Aorta (tissue), 5 donors: Measurements from ENCODE around the gene TTN. TPM values are rescaled to one million over a fixed set of nuclear protein-coding genes. Genes with fewer than 3 reads are reported as not detected.

ENCODE experiments used
- ATAC-seq: fragments of 200-7000 bp; cut with Tn5 transposase; one replicate; pipeline ENCODE4 v1.9.1; 2022; ENCODE audit warnings: moderate library complexity; ENCODE audit not compliant: low FRiP score
- DNase-seq, 2 donors: peaks; one replicate each; pipeline ENCODE4 v3.0.0-alpha.2; 2020
- H3K27ac ChIP-seq, 2 donors: one replicate each; pipeline ENCODE4 v1.5.1; 2013; ENCODE audit warnings: low read length in 2 of 2, mild to moderate bottlenecking in 2 of 2, moderate library complexity in 2 of 2, control low read depth in 1 of 2, inconsistent platforms in 1 of 2, low read depth in 1 of 2
- H3K27me3 ChIP-seq, 2 donors: one replicate each; pipeline ENCODE4 v1.6.1; 2013; ENCODE audit warnings: control low read depth in 1 of 2, low read length in 1 of 2, mild to moderate bottlenecking in 1 of 2, moderate library complexity in 1 of 2; ENCODE audit not compliant: insufficient read depth in 2 of 2, control insufficient read depth in 1 of 2
- H3K36me3 ChIP-seq, 2 donors: one replicate each; pipeline ENCODE4 v1.6.1; 2013; ENCODE audit warnings: control low read depth in 1 of 2, low read length in 1 of 2, mild to moderate bottlenecking in 1 of 2; ENCODE audit not compliant: insufficient read depth in 2 of 2, control insufficient read depth in 1 of 2
- H3K4me1 ChIP-seq, 2 donors: one replicate each; pipeline ENCODE4 v1.6.1; 2013; ENCODE audit warnings: low read length in 2 of 2, control low read depth in 1 of 2, mild to moderate bottlenecking in 1 of 2, moderate library complexity in 1 of 2; ENCODE audit not compliant: insufficient read depth in 2 of 2, control insufficient read depth in 1 of 2
- H3K4me3 ChIP-seq, 2 donors: one replicate each; pipeline ENCODE4 v1.5.1; 2013; ENCODE audit warnings: low read length in 2 of 2, control low read depth in 1 of 2, mild to moderate bottlenecking in 1 of 2
- H3K9me3 ChIP-seq: one replicate; pipeline ENCODE4 v1.6.1; 2013; ENCODE audit warnings: mild to moderate bottlenecking, low read length; ENCODE audit not compliant: control insufficient read depth
- WGBS, 2 donors: extraction: QIAGEN DNeasy Blood & Tissue Kit; methylation state at CpG; one replicate each; pipeline ENCODE4 v1.1.7; 2013; 5-methylcytosine and 5-hydroxymethylcytosine counted together
- intact Hi-C, 2 donors: fragments of 100-400 bp; cut with DNase I; formaldehyde crosslinking; loops; one replicate each; pipeline versions ENCODE4 v1.14.2 to v1.15.0; 2022
- polyA plus RNA-seq, 2 donors: library from polyadenylated mRNA; stranded (reverse); fragments of 200-250 nt; gene quantifications; one replicate each; pipeline ENCODE4 v1.2.3, GENCODE V29; 2013
- total RNA-seq, 2 donors: library from RNA; stranded (reverse); fragmentation: NEBNext Ultra II Directional; extraction: Animal tissue kit (Norgen Biotek cat#: 25700); gene quantifications; one replicate each; pipeline ENCODE4 v1.2.1, GENCODE V29; 2021
- donor health status: healthy with polysubstance abuse.
- donor health status: Bipolar disorder and iron deficiency.
- donor health status: DM: no; HTN: no; CAD: no.
- donor health status: DM: no; HTN: no; CAD: no.
- donor health status: DM: yes; HTN: yes; CAD: no.

The TTN gene
- total and polyA plus RNA-seq, 4 donors: 0.63 to 41.7 (median 3.1) TPM

DNA sequence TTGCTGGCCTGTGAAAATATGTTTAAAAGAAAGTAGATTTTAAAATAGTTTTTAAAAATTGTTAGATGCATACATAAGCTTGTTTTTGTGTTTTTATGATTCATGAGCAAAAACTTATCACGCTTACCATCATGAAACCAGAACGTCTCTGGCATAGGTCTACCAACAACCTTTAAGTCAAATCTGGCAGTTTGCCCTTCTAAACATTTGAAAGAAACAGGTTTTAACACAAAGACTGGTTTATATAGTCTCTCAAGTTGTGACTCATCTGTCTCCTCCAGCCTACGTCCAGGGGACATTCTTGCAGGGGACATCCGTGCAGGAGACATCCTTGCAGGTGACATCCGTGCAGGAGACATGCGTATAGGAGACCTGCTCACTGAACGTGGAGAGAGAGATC, 29.6 kb downstream of the TTN start:
- intact Hi-C loops: no loop called here
- ATAC-seq (no peak), DNase-seq (no peak)
- WGBS, 2 donors: 59 to 63% methylated on average over 7 of the region's 7 CpGs
- no peaks in the 10 kb centered on the region for H3K36me3 ChIP-seq
- no peak overlapping the region for H3K27ac ChIP-seq
- no peaks in the 10 kb centered on the region for H3K4me1 ChIP-seq
- H3K27me3 ChIP-seq: peaks cover 0 to 1% of the 10 kb centered on the region in 2 donors
- H3K9me3 ChIP-seq: no peaks in the 10 kb centered on the region
- no peak overlapping the region for H3K4me3 ChIP-seq

DNA sequence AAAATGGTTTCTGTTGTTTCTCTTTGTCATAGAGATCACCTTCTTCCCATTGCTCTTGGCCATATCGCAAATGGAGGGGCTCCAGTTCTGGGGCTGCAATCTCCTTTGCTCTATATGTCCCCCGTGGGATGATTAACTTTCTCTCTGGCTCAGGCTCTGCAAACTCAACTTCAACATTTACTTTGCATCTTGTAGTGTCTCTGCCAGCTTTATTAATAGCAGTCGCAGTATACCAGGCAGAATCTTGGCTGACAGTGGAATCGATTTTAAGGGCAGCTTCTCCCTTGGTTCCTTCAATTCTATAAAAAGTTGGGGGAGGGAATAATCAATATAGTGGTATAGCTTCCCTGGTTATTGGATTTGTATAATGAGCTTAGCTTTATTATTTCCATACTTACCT, 30.5 kb downstream of the TTN start:
- no peaks in the 10 kb centered on the region for H3K4me1 ChIP-seq
- WGBS, 2 donors: 91% methylated on average over 4 of the region's 4 CpGs
- intact Hi-C loops: no loop called here
- no peak overlapping the region for H3K4me3 ChIP-seq
- no peaks in the 10 kb centered on the region for H3K9me3 ChIP-seq
- DNase-seq (no peak), ATAC-seq (no peak)
- H3K27ac ChIP-seq: no peak overlapping the region
- H3K27me3 ChIP-seq: peaks cover 0 to 1% of the 10 kb centered on the region in 2 donors
- no peaks in the 10 kb centered on the region for H3K36me3 ChIP-seq

DNA sequence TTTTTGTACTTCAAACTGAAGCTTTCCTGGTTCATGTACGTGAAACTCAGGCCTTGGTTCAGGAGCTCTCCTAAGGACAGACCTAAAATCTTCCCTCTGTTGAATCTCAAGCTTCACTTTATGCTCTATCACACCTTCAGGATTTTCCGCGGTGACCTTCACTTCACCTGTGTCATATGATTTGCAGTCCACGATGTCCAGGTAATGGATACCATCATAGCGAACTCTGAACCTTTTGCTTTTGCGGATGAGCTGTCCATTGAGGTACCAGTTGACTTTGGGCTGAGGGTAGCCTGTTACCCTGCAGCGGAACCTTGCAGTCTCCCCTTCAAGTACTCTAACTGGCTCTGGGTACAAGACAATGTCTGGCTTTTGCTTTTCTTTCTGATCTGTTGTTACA, 31.2 kb downstream of the TTN start:
- DNase-seq: no peak
- peaks cover 2% of the 10 kb centered on the region for H3K9me3 ChIP-seq
- no peak overlapping the region for H3K4me3 ChIP-seq
- H3K4me1 ChIP-seq: no peaks in the 10 kb centered on the region
- H3K27ac ChIP-seq: no peak overlapping the region
- 95 to 97% methylated on average over 7 of the region's 7 CpGs for WGBS, 2 donors
- H3K27me3 ChIP-seq: peaks cover 0 to 1% of the 10 kb centered on the region in 2 donors
- no peaks in the 10 kb centered on the region for H3K36me3 ChIP-seq
- ATAC-seq: no peak
- intact Hi-C loops: no loop called here

DNA sequence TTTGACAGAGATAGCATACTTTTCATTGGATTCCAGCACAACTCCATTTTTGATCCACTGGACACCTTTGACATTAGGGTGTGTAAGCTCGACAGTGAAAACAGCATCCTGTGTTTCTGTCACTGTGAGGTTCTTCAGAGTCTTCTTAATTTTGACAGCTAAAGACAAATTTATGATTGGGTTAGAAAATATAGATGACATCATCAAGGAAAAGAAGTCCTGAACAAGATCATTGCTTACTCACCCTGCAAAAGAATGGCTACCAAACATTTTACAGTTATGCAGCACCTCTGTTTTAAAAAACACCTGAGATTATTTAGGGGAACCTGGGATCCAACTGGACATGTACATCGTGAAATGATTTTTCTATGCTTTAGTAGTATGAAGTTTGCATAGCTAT, 36.7 kb downstream of the TTN start:
- H3K9me3 ChIP-seq: peaks cover 2% of the 10 kb centered on the region
- WGBS, 2 donors: 86 to 89% methylated on average over 2 of the region's 2 CpGs
- no peaks in the 10 kb centered on the region for H3K27me3 ChIP-seq
- intact Hi-C loops: no loop called here
- H3K36me3 ChIP-seq: no peaks in the 10 kb centered on the region
- no peak overlapping the region for H3K4me3 ChIP-seq
- H3K4me1 ChIP-seq: no peaks in the 10 kb centered on the region
- no peak overlapping the region for H3K27ac ChIP-seq
- no peak for ATAC-seq
- no peak for DNase-seq

DNA sequence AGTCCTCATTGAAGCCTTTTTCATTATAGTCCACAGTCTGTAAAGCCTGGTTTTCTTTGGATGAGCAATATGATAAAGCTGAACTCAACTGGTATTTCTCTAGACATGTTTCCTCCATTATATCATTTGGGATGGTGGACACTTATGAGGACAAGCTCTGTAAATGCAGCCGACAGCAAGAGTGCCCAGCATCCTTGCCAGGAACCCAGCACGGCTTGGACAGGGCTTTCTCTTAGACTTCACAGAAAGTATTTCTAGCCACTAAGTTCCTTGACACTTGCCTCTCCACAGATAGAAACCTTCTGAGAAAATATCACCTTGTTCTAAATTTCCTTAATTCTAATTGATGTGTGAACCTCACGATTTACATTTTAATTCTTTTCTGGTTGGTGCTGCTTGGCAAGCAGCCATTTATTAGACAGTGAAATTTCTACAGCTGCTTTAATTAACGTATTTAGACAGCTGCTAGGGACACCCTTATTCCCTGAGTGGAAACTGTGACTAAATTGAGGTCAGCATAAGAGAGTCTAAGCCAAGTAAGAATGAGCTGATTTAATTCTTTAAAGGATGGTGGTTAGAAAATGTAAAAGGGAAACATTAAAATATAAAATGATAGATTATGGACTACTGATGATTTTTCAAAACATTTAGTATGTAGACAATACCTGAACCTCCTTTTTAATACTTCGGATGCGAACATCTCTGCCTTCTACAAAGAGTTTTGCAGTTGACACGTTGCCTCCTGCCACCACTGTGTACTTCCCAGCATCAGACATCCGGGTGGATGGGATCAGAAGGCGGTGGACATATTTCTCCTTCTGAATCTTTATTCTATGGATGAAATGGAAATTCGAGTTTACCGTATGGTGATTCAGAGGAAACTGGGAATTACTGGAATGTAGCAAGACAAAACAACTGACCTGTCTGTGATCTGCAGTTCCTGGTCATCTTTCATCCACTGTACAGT, 39.8 kb downstream of the TTN start:
- intact Hi-C loops: no loop called here
- Histone ChIP-seq H3K27ac (no peak overlapping the region), H3K4me3 (no peak overlapping the region), H3K4me1 (no peaks in the 10 kb centered on the region), H3K9me3 (peaks cover 2% of the 10 kb centered on the region), H3K27me3 (peaks cover 0 to 2% of the 10 kb centered on the region in 2 donors), H3K36me3 (no peaks in the 10 kb centered on the region)
- DNase-seq (no peak), ATAC-seq (no peak)
- WGBS, 2 donors: 64 to 65% methylated on average over 11 of the region's 11 CpGs

DNA sequence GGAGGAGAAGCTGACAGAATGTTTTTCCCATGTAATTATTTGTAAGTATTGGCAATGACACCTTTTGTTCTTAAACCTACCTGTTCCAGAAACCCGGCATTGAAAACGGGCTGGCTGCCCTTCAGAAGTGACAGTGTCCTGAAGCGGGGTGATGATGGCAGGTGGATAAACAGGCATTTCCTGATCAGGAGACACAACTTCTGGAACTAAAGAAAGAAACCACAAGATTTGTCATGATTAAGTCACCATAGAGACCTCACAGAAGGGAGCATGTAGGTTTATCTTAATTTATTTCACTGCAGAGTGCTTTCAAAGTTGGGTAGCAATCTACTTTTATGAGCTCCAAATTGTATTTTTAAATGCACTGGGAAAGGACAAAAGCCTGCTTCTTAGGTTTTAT, 43.1 kb downstream of the TTN start:
- H3K4me1 ChIP-seq: no peaks in the 10 kb centered on the region
- H3K36me3 ChIP-seq: no peaks in the 10 kb centered on the region
- no peak overlapping the region for H3K27ac ChIP-seq
- DNase-seq (no peak), ATAC-seq (no peak)
- H3K9me3 ChIP-seq: no peaks in the 10 kb centered on the region
- WGBS, 2 donors: 76 to 78% methylated on average over 3 of the region's 3 CpGs
- peaks cover 0 to 2% of the 10 kb centered on the region in 2 donors for H3K27me3 ChIP-seq
- intact Hi-C loops: no loop called here
- no peak overlapping the region for H3K4me3 ChIP-seq

DNA sequence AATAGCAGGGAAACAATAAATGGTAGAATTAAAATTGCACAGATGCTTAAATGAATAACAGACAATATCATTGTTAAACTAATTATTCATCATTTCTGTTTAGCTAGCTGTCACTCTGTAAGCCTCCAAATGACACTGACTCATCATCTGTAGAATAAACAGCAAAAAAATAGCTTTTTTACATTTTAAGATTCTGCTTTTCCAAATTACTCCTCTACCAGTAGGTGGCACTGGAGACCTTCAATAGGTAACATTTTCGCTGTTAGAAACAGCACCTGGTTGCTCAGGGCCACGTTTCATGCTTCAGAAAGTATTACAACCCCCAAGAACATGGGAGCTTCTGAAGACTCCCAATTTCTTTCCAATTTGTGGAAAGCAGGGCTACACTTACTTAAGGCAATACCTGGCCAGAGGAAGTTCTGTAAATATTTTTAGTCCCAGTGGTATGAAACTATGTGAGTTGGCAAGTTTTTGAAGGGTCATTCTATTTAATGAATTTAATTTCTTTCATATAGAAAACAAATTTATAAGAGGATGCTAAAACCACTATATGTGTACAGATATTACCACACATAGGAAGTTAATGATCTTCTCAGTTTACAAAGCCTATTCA, 45.4 kb downstream of the TTN start:
- H3K36me3 ChIP-seq: no peaks in the 10 kb centered on the region
- no peak for DNase-seq
- no peak overlapping the region for H3K4me3 ChIP-seq
- H3K27me3 ChIP-seq: peaks cover 0 to 2% of the 10 kb centered on the region in 2 donors
- intact Hi-C loops: no loop called here
- WGBS, 2 donors: 5% methylated on average over 2 of the region's 2 CpGs
- no peaks in the 10 kb centered on the region for H3K4me1 ChIP-seq
- H3K9me3 ChIP-seq: no peaks in the 10 kb centered on the region
- ATAC-seq: no peak
- H3K27ac ChIP-seq: no peak overlapping the region

DNA sequence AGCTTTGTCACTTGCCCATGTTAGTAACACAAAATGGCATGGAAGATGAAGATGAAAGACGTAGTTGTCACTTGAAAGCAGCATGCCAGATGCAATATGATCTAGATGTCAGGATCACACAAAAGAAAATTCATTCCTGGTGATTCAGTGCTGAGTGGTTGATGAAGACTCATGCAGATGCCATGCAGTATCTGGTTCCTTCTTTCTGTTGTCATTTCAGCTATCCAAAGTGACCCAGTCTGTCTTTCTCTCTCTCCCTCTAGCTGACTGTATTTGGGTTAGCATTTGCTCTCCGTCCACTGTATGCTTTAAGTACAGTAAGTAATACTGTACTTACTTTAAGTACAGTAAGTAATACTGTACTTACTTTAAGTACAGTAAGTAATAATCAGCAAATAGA, 50.4 kb downstream of the TTN start:
- ATAC-seq (no peak), DNase-seq (no peak)
- 84 to 91% methylated on average over 2 of the region's 2 CpGs for WGBS, 2 donors

DNA sequence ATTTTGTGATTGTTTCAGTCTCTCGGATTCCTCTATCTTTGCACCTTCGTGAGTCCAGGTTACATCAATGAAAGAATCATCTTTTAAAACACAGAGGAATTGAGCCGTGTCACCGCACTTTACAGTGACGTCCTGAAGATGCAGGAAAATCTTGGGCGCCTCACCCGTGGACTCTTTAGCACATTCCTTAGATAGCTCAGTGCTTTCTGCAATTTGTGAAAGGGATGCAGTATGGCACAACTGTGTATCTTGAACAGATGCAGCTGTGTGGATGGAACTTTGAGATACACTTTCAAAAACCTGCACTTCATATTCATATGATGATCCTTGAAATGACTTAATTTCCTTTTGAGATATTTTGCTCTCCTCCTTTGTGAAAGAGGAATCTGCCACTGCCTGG, 50.9 kb downstream of the TTN start:
- no peaks in the 10 kb centered on the region for H3K4me1 ChIP-seq
- intact Hi-C loops: no loop called here
- ATAC-seq (no peak), DNase-seq (no peak)
- no peak overlapping the region for H3K4me3 ChIP-seq
- no peak overlapping the region for H3K27ac ChIP-seq
- no peaks in the 10 kb centered on the region for H3K9me3 ChIP-seq
- 77 to 79% methylated on average over 7 of the region's 7 CpGs for WGBS, 2 donors
- H3K36me3 ChIP-seq: no peaks in the 10 kb centered on the region
- no peaks in the 10 kb centered on the region for H3K27me3 ChIP-seq

More for the DNA sequence above, 50.4 kb downstream of the TTN start:
- Histone ChIP-seq H3K36me3 (no peaks in the 10 kb centered on the region), H3K27me3 (no peaks in the 10 kb centered on the region), H3K9me3 (no peaks in the 10 kb centered on the region), H3K4me1 (no peaks in the 10 kb centered on the region), H3K4me3 (no peak overlapping the region), H3K27ac (no peak overlapping the region)
- intact Hi-C loops: no loop called here
